ENCODE measurements around the gene RXRA.

The RXRA gene

DNA sequence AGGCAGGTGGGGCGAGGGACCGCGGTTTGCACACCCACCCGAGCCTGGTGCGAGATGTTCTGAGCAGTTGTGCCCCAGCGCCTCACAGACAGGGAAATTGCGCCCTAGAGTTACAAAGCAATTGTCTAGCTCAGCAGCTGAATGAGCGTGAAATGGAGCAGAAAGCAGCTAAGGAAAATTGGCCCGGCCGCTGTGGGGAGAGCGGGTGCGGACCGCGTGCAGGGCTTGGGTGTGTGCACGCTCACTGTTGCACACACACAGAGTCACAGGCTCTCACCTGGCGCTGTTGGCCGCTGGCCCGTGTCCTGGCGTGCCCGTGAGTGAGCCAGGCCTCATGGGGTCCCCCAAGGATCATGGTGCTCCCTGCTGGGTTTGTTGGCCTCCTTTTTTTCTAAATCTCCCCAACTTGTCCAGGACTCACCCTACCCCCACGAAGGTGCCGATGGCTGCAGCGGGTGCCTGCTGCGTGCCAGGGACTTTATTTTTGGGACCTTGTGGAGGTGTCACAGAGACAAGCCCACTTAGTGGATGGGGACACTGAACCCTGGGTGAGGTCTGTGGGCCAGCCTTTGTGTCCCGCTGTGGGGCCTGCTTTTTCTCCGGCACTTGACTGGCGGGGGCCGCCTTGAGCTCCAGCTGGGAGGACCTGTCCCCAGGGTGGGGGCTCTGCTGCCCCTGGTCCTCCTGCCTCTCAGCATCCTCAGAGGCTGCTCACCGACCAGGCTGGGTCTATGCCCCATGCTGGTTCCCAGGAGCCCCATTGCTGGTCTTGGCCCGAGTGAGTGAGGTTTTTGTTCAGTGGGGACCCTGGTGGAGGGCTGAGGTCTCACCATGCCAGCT is 5.2 kb downstream of the RXRA start:
- no peak overlapping the region for H3K9ac ChIP-seq (ENCODE audit: low read depth, low read length)
- H3K36me3 ChIP-seq (ENCODE audit: insufficient read depth, low read length), result no peaks in the 10 kb centered on the region
- H3K4me1 ChIP-seq (ENCODE audit: insufficient read depth, low read length), result peaks cover 9% of the 10 kb centered on the region; the same call in 1 of the 2 replicates
- no peaks in the 10 kb centered on the region for H3K9me3 ChIP-seq (ENCODE audit: control insufficient read depth, insufficient read depth, low read length)

DNA sequence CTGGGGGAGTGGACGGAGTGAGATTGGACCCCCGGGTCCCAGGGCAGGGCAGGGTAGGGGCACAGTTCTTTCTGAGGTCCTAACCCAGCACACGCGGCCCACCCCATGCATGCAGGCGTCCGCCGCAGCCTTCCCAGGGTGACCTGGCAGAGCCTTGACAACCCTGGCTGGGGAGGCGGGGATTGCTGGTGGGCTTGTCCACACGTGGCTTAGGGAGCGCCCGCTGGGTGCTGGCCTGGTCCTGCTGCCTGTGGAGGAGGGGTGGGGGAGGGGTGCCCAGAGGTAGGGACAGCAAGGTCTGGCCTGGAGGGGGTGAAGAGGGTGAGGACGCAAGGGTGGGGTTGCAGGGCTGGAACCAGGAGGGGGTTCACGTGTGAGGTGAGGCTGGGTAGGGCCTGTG is 6.0 kb downstream of the RXRA start:
- H3K9me3 ChIP-seq (ENCODE audit: control insufficient read depth, insufficient read depth, low read length), result no peaks in the 10 kb centered on the region
- H3K36me3 ChIP-seq (ENCODE audit: insufficient read depth, low read length), result no peaks in the 10 kb centered on the region
- no peak overlapping the region for H3K9ac ChIP-seq (ENCODE audit: low read depth, low read length)
- peaks cover 9% of the 10 kb centered on the region; the same call in 1 of the 2 replicates for H3K4me1 ChIP-seq (ENCODE audit: insufficient read depth, low read length)

- no peaks in the 10 kb centered on the region for H3K36me3 ChIP-seq (ENCODE audit: insufficient read depth, low read length)
- peaks cover 9% of the 10 kb centered on the region; the same call in 1 of the 2 replicates for H3K4me1 ChIP-seq (ENCODE audit: insufficient read depth, low read length)
- H3K9me3 ChIP-seq (ENCODE audit: control insufficient read depth, insufficient read depth, low read length), result no peaks in the 10 kb centered on the region
- no peak overlapping the region for H3K9ac ChIP-seq (ENCODE audit: low read depth, low read length)
These were observed 6.6 kb downstream of the RXRA start for GRCh38 chr9:134332841-134333233.

- H3K9ac ChIP-seq (ENCODE audit: low read depth, low read length), result no peak overlapping the region
- H3K4me1 ChIP-seq (ENCODE audit: insufficient read depth, low read length), result peaks cover 9% of the 10 kb centered on the region; the same call in 1 of the 2 replicates
- no peaks in the 10 kb centered on the region for H3K36me3 ChIP-seq (ENCODE audit: insufficient read depth, low read length)
- H3K9me3 ChIP-seq (ENCODE audit: control insufficient read depth, insufficient read depth, low read length), result no peaks in the 10 kb centered on the region
These were observed 7.1 kb downstream of the RXRA start for GRCh38 chr9:134333234-134333873.

GRCh38 chr9:134333874-134334581 is 7.8 kb downstream of the RXRA start:
- Histone ChIP-seq H3K4me1 (ENCODE audit: insufficient read depth, low read length) (peaks cover 7% of the 10 kb centered on the region; the same call in 1 of the 2 replicates), H3K9ac (ENCODE audit: low read depth, low read length) (no peak overlapping the region), H3K9me3 (ENCODE audit: control insufficient read depth, insufficient read depth, low read length) (no peaks in the 10 kb centered on the region), H3K36me3 (ENCODE audit: insufficient read depth, low read length) (no peaks in the 10 kb centered on the region)

GRCh38 chr9:134335061-134335460 is 8.8 kb downstream of the RXRA start:
- H3K9ac ChIP-seq (ENCODE audit: low read depth, low read length), result no peak overlapping the region
- no peaks in the 10 kb centered on the region for H3K36me3 ChIP-seq (ENCODE audit: insufficient read depth, low read length)
- no peaks in the 10 kb centered on the region; the same call in 1 of the 2 replicates for H3K4me1 ChIP-seq (ENCODE audit: insufficient read depth, low read length)
- no peaks in the 10 kb centered on the region for H3K9me3 ChIP-seq (ENCODE audit: control insufficient read depth, insufficient read depth, low read length)

DNA sequence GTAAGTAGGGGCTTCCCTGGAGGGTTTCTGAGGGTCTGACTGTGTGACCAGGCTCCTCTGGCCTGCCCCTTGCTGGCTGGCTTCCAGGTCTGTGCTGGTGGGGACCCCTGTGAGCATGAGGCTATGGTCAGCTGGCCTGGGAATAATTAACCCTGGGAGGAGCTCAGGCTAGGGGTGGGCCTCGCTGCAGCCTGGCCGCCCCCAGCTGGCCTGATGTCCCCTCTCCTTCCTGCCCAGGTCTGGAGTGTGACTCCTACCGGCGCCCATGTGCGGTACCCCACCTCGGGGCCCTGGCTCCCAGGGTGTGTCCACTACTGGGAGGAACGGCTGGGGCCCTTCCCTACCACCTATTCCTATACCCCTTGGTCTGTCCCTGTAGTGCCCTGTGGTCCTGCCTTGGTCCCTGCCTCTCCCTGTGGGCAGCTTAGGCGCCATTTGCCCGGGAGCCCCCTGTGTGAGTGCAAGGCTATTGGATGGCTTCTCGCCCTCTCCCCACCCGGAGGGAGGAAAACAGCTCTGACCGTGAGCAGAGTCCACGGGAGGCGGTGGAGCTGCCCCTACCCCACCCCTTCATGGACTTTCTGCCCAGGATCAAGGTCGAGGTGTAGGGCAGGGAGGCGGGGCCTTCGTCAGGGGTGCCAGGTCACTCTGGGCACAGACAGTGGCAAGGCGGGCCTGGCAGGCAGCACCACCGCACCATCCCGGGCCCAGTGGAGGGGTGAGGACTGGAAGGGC is 9.4 kb downstream of the RXRA start:
- H3K9me3 ChIP-seq (ENCODE audit: control insufficient read depth, insufficient read depth, low read length), result no peaks in the 10 kb centered on the region
- no peaks in the 10 kb centered on the region for H3K4me1 ChIP-seq (ENCODE audit: insufficient read depth, low read length)
- no peak overlapping the region for H3K9ac ChIP-seq (ENCODE audit: low read depth, low read length)
- H3K36me3 ChIP-seq (ENCODE audit: insufficient read depth, low read length), result no peaks in the 10 kb centered on the region

- no peaks in the 10 kb centered on the region for H3K36me3 ChIP-seq (ENCODE audit: insufficient read depth, low read length)
- H3K9me3 ChIP-seq (ENCODE audit: control insufficient read depth, insufficient read depth, low read length), result no peaks in the 10 kb centered on the region
- H3K9ac ChIP-seq (ENCODE audit: low read depth, low read length), result no peak overlapping the region
- no peaks in the 10 kb centered on the region for H3K4me1 ChIP-seq (ENCODE audit: insufficient read depth, low read length)
These were observed 10.0 kb downstream of the RXRA start for GRCh38 chr9:134336228-134336627.

DNA sequence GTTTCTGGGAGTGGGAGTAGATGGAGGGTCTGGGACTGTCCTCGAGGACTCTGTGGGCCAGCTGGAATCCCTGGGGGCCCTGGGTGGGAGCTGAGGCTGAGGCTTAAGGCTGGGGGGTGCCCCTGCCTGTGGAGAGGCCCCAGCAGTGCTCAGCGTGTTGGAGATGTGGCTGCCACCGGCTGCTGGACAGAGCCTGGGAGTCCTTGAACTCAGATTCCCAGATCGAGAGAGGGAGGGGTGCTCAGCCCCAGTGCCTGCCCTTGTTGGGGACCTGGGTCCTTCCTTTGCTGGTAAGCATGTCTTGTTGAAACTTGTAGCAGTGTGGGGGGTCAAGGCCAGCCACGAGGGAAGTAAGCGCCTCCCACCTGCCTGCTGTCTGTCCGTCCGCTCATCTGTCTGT is 10.7 kb downstream of the RXRA start:
- Histone ChIP-seq H3K9me3 (ENCODE audit: control insufficient read depth, insufficient read depth, low read length) (no peaks in the 10 kb centered on the region), H3K4me1 (ENCODE audit: insufficient read depth, low read length) (no peaks in the 10 kb centered on the region), H3K9ac (ENCODE audit: low read depth, low read length) (no peak overlapping the region), H3K36me3 (ENCODE audit: insufficient read depth, low read length) (no peaks in the 10 kb centered on the region)

DNA sequence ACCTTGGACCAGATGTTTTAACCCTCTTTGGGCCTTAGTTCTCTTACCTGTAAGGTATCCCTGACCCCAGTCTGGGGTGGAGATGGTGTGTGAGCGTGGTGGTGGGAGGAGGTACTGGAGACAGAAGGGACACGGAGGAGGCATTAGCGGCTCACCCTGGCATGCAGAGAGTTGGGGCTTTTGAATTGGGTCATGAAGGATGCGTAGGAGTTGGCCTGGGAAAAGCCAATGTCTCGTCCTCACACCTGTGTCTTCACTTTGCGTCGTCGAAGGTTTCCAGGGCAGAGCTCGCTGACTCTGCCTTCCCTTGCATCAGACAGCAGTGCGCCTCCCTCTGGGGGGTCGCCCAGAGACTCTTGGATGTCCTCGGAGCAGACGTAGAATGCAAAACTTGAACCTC is 11.2 kb downstream of the RXRA start:
- H3K9ac ChIP-seq (ENCODE audit: low read depth, low read length), result no peak overlapping the region
- no peaks in the 10 kb centered on the region for H3K4me1 ChIP-seq (ENCODE audit: insufficient read depth, low read length)
- no peaks in the 10 kb centered on the region for H3K36me3 ChIP-seq (ENCODE audit: insufficient read depth, low read length)
- H3K9me3 ChIP-seq (ENCODE audit: control insufficient read depth, insufficient read depth, low read length), result no peaks in the 10 kb centered on the region

GRCh38 chr9:134338394-134339182 is 12.3 kb downstream of the RXRA start:
- Histone ChIP-seq H3K36me3 (ENCODE audit: insufficient read depth, low read length) (no peaks in the 10 kb centered on the region), H3K9me3 (ENCODE audit: control insufficient read depth, insufficient read depth, low read length) (no peaks in the 10 kb centered on the region), H3K9ac (ENCODE audit: low read depth, low read length) (no peak overlapping the region), H3K4me1 (ENCODE audit: insufficient read depth, low read length) (no peaks in the 10 kb centered on the region)

GRCh38 chr9:134339183-134339806 is 13.0 kb downstream of the RXRA start:
- no peaks in the 10 kb centered on the region for H3K36me3 ChIP-seq (ENCODE audit: insufficient read depth, low read length)
- no peaks in the 10 kb centered on the region; the same call in 1 of the 2 replicates for H3K4me1 ChIP-seq (ENCODE audit: insufficient read depth, low read length)
- no peak overlapping the region for H3K9ac ChIP-seq (ENCODE audit: low read depth, low read length)
- no peaks in the 10 kb centered on the region for H3K9me3 ChIP-seq (ENCODE audit: control insufficient read depth, insufficient read depth, low read length)

DNA sequence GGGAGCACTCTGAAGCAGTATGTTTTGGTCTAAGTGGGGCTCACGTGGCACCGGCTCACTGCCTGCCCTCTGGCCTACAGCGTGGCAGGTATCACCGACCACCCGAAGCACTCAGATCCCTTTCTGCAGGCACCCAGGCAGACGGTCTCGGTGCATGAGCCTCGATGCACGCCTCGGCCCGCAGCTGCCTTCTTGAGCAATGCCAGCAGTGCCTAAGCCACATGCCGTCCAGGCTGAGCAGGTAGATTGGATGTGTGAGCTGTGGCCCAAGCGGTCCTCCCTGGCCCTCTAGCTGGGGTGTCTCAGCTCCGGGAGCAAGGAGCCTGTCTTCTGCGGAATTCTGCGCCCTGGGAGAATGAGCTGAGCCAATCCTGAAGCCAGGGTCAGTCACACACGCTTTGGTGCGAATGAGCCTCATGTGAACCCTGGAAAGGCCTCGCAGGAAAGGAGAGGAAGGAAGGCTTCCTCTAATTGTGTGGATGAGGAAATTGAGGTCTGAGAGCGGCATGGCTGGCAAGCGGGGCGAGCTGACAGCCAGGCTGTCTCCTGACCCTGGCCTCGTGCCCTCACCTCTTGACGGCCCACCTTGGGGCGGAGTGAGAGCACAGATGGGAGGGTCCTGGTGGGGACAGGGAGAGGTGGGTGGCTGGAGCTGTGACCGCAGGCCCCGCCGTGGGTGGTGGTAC is 14.4 kb downstream of the RXRA start:
- no peaks in the 10 kb centered on the region for H3K36me3 ChIP-seq (ENCODE audit: insufficient read depth, low read length)
- H3K4me1 ChIP-seq (ENCODE audit: insufficient read depth, low read length), result no peaks in the 10 kb centered on the region; the same call in 1 of the 2 replicates
- H3K9me3 ChIP-seq (ENCODE audit: control insufficient read depth, insufficient read depth, low read length), result no peaks in the 10 kb centered on the region
- no peak overlapping the region for H3K9ac ChIP-seq (ENCODE audit: low read depth, low read length)
